ENCODE measurements around the gene RANGRF.

DNA sequence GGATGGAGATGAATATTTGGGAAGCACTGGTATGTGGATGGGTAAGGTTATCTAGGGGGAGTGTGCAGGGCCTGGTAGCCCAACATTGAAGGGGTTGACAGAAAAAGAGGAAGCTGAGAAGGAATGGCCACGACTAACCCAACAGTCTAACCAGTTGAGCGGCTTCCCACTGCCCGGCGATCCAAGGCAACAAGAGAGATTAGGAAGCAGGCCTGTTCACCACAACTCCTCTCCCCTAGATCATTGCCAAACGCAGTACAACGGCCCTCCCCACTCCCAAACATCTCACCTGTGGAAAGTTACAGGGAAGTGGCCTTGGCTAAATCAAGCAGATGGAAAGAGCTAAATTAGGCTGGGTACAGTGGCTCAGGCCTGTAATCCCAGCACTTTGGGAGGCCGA, 11.2 kb upstream of the RANGRF start:
- TF ChIP-seq POLR2A (IDR thresholded peaks at IDR 0.05) (no peak), POLR2AphosphoS5 (IDR thresholded peaks at IDR 0.05) (no peak)
- TF ChIP-seq, protein P1, sequence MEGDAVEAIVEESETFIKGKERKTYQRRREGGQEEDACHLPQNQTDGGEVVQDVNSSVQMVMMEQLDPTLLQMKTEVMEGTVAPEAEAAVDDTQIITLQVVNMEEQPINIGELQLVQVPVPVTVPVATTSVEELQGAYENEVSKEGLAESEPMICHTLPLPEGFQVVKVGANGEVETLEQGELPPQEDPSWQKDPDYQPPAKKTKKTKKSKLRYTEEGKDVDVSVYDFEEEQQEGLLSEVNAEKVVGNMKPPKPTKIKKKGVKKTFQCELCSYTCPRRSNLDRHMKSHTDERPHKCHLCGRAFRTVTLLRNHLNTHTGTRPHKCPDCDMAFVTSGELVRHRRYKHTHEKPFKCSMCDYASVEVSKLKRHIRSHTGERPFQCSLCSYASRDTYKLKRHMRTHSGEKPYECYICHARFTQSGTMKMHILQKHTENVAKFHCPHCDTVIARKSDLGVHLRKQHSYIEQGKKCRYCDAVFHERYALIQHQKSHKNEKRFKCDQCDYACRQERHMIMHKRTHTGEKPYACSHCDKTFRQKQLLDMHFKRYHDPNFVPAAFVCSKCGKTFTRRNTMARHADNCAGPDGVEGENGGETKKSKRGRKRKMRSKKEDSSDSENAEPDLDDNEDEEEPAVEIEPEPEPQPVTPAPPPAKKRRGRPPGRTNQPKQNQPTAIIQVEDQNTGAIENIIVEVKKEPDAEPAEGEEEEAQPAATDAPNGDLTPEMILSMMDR (IDR thresholded peaks at IDR 0.05 in 8 of 11, conservative IDR thresholded peaks at IDR 0.05 in 3 of 11): no peak

Measured in spleen (tissue), 7 donors.